HepG2 (cell line): ENCODE measurements around the gene SMIM44. TPM values are rescaled to one million over a fixed set of nuclear protein-coding genes. Genes with fewer than 3 reads are reported as not detected.

Experiments
- DPF2 ChIP-seq: sonication (generic); formaldehyde crosslinking; IDR thresholded peaks from 2 replicates; pipeline ENCODE4 v1.4.0; 2020; ENCODE audit warnings: mild to moderate bottlenecking, low read depth, missing genetic modification reagents, borderline replicate concordance
- MAF1 ChIP-seq: sonication (generic); formaldehyde crosslinking; IDR thresholded peaks from 2 replicates; pipeline ENCODE4 v1.5.0; 2020; ENCODE audit warnings: missing genetic modification reagents, borderline replicate concordance
- MIXL1 ChIP-seq: IDR thresholded peaks from 2 replicates; pipeline ENCODE4 v1.6.1; 2016
- RBM22 ChIP-seq: fragments of 200-400 bp; formaldehyde crosslinking; optimal IDR thresholded peaks from 2 replicates; pipeline ENCODE3; 2017; ENCODE audit warnings: mild to moderate bottlenecking, low read length, moderate library complexity
- SALL1 ChIP-seq: sonication (generic); formaldehyde crosslinking; IDR thresholded peaks from 2 replicates; pipeline ENCODE4 v1.8.0; 2022; ENCODE audit warnings: mild to moderate bottlenecking, missing genetic modification reagents
- SMARCC2 ChIP-seq: fragments of 450-650 bp; IDR thresholded peaks from 2 replicates; pipeline ENCODE4 v1.6.1; 2017; ENCODE audit warnings: antibody characterized with exemption, mild to moderate bottlenecking
- SRSF9 ChIP-seq: fragments of 200-400 bp; formaldehyde crosslinking; IDR thresholded peaks from 2 replicates; pipeline ENCODE4 v1.6.1; 2018; ENCODE audit warnings: borderline replicate concordance, mild to moderate bottlenecking, low read depth, low read length; ENCODE audit not compliant: insufficient read depth, poor library complexity, severe bottlenecking
- TP53 ChIP-seq: sonication (generic); formaldehyde crosslinking; conservative IDR thresholded peaks from 2 replicates; pipeline ENCODE4 v1.4.0; 2020; ENCODE audit warnings: missing genetic modification reagents
- ZNF558 ChIP-seq: sonication (generic); formaldehyde crosslinking; IDR thresholded peaks from 2 replicates; pipeline ENCODE4 v1.9.0; 2022; ENCODE audit warnings: mild to moderate bottlenecking, missing genetic modification reagents, borderline replicate concordance
- ZNF761 ChIP-seq: sonication (generic); formaldehyde crosslinking; conservative IDR thresholded peaks from 2 replicates; pipeline ENCODE4 v1.4.0; 2020; ENCODE audit warnings: mild to moderate bottlenecking, missing genetic modification reagents
- polyA plus RNA-seq, 8 experiments: library from polyadenylated mRNA; depleted of rRNA in 3 of 8; stranded (reverse) in 7 of 8; unstranded in 1 of 8; fragments of >200 nt; fragmentation: Illumina TruSeq in 4 of 8; extraction: Trizol in 4 of 8; gene quantifications; 2 replicates each; pipeline versions ENCODE4 v1.2.1 to v1.2.3, GENCODE V29; 2011 to 2016; ENCODE audit warnings: low read depth in 4 of 8, missing spikeins in 1 of 8, mixed read lengths in 1 of 8; ENCODE audit not compliant: insufficient read depth in 1 of 8
- total RNA-seq, 5 experiments: library from RNA; depleted of rRNA; stranded (reverse); fragments of >200 nt; fragmentation: Illumina TruSeq; extraction: Trizol; gene quantifications; 2 replicates each; pipeline ENCODE4 v1.2.3, GENCODE V29; 2016; ENCODE audit warnings: low read depth in 1 of 5
- TF ChIP-seq, protein P1 (sequence below): sonication (generic); formaldehyde crosslinking; IDR thresholded peaks from 2 replicates; pipeline ENCODE4 v1.4.0; 2020; ENCODE audit warnings: missing genetic modification reagents
- TF ChIP-seq, protein P2 (sequence below): sonication (generic); formaldehyde crosslinking; IDR thresholded peaks from 2 replicates; pipeline ENCODE4 v1.4.0; 2020; ENCODE audit warnings: mild to moderate bottlenecking, missing genetic modification reagents, borderline replicate concordance
- TF ChIP-seq, protein P3 (sequence below): sonication (generic); formaldehyde crosslinking; conservative IDR thresholded peaks from 2 replicates; pipeline ENCODE4 v1.8.0; 2022; ENCODE audit warnings: mild to moderate bottlenecking, moderate library complexity, missing genetic modification reagents
- TF ChIP-seq, protein P4 (sequence below): sonication (generic); formaldehyde crosslinking; IDR thresholded peaks from 2 replicates; pipeline ENCODE4 v1.4.0; 2020; ENCODE audit warnings: mild to moderate bottlenecking, missing genetic modification reagents

Gene SMIM44
- total and polyA plus RNA-seq, 2 of the 13 experiments (the other 11 are each of a cell fraction or from before 2014, with no cell fraction given), result not detected

DNA sequence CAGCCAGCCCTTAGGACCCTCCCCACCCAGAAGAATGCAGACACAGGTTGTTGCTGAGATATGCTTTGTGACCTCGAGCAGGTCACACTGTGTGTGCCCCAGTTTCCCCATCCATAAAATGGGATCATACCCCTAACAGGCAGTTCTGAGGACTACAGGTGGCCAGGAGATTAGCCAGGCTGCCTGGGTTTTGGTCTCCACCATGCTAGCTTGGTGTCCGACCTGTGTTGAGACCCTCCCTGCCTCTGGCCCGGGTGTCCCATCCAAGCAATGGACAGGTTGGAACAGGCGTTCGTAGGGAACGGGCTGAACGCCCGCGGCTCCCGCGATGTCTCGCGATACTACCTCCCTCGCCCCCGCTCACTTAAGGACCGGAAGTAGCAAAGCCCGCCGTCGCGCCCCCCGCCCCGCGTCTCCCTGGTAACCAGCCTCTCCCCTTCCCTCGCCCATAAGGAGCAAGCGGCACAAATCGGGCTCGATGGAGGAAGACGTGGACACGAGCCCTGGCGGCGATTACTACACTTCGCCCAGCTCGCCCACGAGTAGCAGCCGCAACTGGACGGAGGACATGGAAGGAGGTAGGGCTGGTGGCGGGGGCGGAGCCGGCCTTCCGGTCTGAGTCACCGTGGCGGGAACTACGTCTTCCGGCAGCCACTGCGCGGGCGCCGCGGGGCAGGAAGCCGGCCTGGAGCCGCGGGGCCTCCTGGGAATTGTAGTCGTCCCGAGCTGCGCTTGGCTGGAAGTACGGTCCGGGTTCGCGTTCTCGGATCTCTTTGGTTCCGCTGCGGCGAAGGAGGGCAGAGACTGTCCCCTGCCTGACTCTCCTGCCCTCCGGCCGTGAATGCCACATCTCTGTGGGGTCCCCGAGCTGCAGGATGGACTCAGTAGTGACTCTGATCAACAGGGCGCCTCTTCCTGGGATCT is 48.3 kb downstream of the SMIM44 start (continued):
- TF ChIP-seq, protein P1, sequence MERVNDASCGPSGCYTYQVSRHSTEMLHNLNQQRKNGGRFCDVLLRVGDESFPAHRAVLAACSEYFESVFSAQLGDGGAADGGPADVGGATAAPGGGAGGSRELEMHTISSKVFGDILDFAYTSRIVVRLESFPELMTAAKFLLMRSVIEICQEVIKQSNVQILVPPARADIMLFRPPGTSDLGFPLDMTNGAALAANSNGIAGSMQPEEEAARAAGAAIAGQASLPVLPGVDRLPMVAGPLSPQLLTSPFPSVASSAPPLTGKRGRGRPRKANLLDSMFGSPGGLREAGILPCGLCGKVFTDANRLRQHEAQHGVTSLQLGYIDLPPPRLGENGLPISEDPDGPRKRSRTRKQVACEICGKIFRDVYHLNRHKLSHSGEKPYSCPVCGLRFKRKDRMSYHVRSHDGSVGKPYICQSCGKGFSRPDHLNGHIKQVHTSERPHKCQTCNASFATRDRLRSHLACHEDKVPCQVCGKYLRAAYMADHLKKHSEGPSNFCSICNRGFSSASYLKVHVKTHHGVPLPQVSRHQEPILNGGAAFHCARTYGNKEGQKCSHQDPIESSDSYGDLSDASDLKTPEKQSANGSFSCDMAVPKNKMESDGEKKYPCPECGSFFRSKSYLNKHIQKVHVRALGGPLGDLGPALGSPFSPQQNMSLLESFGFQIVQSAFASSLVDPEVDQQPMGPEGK (CRISPR knock-in tag), result peak; percentile 65; the same call in 1 of the 2 replicates
- TF ChIP-seq TP53 (CRISPR knock-in tag) (no peak), SMARCC2 (no peak), ZNF558 (peak; percentile 30; the same call in 1 of the 2 replicates), ZNF761 (CRISPR knock-in tag) (no peak), RBM22 (no peak), DPF2 (CRISPR knock-in tag) (no peak), SRSF9 (no peak), MIXL1 (CRISPR knock-in tag) (no peak), SALL1 (CRISPR knock-in tag) (peak; percentile 73), MAF1 (no peak)
- TF ChIP-seq, protein P2, sequence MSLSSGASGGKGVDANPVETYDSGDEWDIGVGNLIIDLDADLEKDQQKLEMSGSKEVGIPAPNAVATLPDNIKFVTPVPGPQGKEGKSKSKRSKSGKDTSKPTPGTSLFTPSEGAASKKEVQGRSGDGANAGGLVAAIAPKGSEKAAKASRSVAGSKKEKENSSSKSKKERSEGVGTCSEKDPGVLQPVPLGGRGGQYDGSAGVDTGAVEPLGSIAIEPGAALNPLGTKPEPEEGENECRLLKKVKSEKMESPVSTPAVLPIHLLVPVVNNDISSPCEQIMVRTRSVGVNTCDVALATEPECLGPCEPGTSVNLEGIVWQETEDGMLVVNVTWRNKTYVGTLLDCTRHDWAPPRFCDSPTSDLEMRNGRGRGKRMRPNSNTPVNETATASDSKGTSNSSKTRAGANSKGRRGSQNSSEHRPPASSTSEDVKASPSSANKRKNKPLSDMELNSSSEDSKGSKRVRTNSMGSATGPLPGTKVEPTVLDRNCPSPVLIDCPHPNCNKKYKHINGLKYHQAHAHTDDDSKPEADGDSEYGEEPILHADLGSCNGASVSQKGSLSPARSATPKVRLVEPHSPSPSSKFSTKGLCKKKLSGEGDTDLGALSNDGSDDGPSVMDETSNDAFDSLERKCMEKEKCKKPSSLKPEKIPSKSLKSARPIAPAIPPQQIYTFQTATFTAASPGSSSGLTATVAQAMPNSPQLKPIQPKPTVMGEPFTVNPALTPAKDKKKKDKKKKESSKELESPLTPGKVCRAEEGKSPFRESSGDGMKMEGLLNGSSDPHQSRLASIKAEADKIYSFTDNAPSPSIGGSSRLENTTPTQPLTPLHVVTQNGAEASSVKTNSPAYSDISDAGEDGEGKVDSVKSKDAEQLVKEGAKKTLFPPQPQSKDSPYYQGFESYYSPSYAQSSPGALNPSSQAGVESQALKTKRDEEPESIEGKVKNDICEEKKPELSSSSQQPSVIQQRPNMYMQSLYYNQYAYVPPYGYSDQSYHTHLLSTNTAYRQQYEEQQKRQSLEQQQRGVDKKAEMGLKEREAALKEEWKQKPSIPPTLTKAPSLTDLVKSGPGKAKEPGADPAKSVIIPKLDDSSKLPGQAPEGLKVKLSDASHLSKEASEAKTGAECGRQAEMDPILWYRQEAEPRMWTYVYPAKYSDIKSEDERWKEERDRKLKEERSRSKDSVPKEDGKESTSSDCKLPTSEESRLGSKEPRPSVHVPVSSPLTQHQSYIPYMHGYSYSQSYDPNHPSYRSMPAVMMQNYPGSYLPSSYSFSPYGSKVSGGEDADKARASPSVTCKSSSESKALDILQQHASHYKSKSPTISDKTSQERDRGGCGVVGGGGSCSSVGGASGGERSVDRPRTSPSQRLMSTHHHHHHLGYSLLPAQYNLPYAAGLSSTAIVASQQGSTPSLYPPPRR, result no peak
- TF ChIP-seq, protein P3, sequence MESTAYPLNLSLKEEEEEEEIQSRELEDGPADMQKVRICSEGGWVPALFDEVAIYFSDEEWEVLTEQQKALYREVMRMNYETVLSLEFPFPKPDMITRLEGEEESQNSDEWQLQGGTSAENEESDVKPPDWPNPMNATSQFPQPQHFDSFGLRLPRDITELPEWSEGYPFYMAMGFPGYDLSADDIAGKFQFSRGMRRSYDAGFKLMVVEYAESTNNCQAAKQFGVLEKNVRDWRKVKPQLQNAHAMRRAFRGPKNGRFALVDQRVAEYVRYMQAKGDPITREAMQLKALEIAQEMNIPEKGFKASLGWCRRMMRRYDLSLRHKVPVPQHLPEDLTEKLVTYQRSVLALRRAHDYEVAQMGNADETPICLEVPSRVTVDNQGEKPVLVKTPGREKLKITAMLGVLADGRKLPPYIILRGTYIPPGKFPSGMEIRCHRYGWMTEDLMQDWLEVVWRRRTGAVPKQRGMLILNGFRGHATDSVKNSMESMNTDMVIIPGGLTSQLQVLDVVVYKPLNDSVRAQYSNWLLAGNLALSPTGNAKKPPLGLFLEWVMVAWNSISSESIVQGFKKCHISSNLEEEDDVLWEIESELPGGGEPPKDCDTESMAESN, result no peak
- TF ChIP-seq, protein P4, sequence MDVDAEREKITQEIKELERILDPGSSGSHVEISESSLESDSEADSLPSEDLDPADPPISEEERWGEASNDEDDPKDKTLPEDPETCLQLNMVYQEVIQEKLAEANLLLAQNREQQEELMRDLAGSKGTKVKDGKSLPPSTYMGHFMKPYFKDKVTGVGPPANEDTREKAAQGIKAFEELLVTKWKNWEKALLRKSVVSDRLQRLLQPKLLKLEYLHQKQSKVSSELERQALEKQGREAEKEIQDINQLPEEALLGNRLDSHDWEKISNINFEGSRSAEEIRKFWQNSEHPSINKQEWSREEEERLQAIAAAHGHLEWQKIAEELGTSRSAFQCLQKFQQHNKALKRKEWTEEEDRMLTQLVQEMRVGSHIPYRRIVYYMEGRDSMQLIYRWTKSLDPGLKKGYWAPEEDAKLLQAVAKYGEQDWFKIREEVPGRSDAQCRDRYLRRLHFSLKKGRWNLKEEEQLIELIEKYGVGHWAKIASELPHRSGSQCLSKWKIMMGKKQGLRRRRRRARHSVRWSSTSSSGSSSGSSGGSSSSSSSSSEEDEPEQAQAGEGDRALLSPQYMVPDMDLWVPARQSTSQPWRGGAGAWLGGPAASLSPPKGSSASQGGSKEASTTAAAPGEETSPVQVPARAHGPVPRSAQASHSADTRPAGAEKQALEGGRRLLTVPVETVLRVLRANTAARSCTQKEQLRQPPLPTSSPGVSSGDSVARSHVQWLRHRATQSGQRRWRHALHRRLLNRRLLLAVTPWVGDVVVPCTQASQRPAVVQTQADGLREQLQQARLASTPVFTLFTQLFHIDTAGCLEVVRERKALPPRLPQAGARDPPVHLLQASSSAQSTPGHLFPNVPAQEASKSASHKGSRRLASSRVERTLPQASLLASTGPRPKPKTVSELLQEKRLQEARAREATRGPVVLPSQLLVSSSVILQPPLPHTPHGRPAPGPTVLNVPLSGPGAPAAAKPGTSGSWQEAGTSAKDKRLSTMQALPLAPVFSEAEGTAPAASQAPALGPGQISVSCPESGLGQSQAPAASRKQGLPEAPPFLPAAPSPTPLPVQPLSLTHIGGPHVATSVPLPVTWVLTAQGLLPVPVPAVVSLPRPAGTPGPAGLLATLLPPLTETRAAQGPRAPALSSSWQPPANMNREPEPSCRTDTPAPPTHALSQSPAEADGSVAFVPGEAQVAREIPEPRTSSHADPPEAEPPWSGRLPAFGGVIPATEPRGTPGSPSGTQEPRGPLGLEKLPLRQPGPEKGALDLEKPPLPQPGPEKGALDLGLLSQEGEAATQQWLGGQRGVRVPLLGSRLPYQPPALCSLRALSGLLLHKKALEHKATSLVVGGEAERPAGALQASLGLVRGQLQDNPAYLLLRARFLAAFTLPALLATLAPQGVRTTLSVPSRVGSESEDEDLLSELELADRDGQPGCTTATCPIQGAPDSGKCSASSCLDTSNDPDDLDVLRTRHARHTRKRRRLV (CRISPR knock-in tag), result no peak
